ENCODE data around the gene NMBR.
"Not testable (repeated sequence)": the region's sequence is repeated elsewhere in the genome, so short reads cannot be mapped to it uniquely, and the experiment has no call there.

NMBR gene

DNA sequence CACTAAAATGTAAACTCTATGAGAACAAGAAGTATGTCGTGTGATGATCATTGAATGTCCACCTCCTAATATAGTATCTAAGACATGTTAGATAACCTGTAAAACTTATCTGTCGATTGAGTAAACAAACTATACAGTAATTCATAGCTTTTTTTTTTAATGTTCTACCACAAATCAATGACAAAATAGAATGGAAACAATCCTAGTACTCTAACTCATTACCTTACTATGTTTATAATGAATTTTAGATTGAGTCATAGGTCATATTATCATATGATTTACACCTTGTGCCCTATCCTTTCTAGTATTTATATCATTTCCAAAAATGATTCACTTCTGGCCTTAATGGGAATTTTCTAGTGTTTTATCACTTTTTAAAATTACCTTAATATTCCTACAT, 6.3 kb upstream of the NMBR start:
- DNase-seq: no peak

DNA sequence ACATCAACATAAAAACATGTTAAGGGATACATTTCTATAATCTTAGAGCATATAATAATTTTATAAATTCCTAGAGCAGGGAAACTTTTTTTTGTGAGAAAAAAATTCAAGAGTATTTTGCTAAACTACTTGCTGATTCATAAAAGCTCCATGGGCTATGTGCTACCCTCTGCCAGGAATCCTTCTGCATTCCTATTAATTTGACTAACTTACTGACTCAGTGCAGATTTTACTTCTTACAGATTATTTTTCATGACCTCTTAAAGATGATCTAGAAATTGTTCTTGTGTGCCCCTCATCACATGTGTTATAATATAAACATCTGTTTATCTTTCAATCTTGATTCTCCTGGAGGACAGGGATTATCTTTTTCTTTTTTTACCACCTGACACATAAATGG, 5.8 kb upstream of the NMBR start:
- DNase-seq: no peak

DNA sequence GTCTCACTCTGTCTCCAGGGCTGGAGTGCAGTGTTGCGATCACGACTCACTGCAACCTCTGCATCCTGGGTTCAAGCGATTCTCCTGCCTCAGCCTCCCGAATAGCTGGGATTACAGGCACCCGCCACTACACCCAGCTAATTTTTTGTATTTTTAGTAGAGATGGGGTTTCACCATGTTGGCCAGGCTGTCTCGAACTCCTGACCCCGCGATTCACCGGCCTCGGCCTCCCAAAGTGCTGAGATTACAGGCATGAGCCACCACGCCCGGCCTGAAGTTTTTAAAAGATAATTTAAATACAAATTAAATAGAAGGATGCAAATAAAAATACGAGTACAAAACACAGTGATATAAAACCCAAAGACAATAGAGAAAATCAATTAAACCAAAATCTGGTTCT, 5.4 kb downstream of the NMBR start:
- not testable (repeated sequence) for DNase-seq

DNA sequence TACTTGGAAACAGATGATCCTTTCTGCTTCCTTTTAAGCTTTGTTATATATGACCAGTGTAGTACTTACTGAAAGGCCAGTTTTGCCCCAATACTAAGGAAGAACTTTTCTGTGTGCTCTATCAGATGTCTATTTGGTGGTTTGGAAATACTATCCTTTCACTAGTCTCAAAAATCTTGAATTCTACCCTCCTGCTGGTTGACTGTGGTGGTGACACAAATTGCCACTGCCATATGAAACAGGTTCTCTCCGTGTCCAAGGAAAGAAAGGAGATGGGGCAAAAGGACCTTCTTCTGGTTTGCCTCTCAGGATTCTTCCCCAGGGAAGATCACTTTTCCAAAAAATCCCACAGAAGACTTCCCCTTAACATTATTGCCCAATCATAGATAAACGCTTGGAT, 8.0 kb downstream of the NMBR start:
- DNase-seq: no peak

DNA sequence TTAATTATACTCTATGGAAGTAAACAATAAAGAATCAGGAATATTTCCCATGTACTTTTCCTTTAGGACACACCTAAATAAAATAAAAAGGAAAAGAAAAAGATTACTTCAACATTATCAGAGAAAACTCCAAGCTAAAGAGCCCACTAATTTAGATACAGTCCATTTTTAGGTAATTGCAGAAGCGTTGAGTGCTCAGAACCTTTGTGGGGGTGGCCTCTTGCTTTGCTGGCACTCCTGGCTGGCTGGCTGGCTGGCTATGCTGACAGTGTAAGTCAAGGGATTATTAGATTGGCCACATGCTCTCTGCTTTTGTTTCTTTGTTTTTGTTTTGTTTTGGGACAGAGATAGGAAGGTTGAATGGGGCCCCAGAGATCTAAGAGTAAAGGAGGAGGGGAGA, 14.3 kb downstream of the NMBR start, which contains the start of gene GJE1:
GJE1 (plus strand) TSS at position 301 of the 400 bp plus-strand sequence. CDS start 234 bp downstream, outside the sequence.
- DNase-seq: no peak

DNA sequence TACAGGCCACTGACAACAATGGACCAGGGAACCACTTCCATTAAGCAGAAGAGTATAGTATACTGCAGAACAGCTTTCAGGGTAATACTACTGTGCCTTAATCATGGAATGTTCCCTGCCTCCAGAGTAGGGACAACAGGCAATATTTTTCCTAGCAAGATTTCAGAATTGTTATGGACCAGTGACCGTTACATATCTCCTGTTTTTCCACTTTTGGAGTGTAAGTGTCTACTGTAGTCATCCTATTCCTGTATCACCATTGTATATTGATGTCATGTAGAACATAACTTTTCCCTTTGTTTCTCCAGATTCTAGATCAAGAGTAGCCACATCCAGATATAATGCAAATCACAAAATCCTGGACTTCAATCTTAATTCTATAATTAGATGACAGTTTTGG, 16.1 kb downstream of the NMBR start:
- no peak for DNase-seq

DNA sequence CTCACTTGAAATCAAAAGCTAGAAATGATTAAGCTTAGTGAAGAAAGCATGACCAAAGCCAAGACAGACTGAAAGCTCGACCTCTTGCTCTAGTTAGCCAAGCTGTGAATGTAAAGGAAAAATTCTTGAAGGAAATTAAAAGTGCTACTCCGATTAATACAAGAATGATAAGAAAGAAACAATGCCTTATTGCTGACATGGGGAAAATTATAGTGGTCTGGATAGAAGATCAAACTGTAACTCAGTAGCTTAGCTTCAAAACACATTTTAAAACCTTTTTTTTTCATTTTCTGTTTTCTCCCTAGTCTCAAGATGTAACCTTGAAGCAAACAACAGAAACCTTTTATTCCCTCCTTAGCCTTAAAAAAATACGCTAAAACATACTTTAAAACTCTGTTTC, 25.6 kb downstream of the NMBR start:
- DNase-seq: no peak

DNA sequence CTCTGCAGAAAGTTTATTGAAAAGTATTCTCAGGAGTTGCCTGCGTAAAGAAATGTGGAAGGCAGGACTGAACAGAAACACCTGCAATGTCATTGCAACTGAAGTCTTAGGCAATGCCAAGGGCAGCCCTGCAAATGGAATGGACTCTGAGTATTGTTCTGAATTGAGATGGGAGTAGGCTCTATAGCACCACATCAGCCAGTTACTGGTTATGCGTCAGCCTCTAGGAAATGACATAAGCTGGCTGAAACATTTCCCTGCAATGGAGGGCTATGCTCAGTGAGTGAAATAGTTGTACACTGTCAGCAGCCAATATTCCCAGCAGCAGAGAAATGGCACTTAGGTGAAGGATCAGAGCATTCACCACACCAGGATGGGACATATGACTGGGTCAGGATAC, 28.0 kb downstream of the NMBR start:
- no peak for DNase-seq

DNA sequence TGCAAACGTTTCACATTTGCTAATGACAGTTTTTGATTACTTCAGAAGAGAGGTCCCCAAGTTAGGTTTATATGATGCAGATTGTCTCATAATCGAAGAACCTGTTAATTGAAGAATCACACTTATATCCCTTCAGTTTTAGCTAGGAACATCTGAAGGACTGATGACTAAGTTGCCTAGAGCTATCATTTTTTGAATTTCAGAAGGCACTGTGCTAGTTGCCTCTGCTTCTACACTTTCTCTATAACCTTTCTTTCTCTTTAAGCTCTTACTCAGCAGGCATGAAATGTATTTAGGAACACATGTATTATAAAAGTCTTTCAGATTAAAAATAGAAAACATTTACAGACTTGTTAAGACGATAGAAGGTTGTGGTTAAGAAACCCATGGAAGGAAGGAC, 28.6 kb downstream of the NMBR start:
- no peak for DNase-seq

DNA sequence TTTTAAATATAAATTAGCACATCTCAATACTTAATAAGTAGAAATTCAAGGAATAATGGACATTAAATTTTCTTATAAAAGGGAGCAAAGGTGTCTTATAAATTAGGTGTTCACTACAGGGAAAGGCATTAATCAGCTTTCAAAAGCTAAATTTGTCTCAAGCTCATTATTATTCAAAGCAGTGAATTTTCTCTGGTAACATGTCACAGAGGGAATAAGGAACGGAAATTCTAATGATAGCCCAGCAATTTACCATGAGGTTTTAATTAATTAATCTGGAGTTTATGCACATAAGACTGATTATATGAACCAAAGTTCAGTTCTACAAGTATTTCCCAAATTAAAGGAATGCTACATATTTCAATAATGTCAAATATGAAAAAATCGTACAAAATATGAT, 29.6 kb downstream of the NMBR start:
- DNase-seq: no peak

DNA sequence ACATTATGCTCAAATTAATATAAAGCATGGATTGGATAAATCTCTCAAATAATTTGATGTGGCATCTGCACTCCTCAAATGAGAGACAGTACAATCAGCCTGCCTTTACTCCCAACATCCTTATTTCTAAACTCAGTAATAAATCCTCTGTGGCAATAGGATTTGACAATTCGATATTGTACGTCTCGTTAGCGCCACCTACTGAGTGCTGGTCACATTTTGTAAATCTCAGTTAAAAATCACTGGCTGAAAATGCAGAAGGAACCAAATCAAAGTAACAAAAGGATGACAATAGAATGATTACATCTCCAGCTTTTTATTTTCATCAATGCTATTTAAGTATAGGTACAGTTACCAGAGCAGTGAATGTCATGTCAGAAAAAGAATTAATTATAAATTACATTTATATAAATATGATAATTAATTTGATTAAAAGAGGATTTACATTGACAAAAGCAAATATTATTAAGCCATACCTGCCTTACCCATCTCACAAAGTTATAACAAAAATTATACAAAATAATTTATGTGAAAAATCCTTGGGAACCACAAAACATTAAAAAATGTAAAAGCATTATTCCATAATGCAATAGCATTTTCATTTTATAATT, 34.4 kb downstream of the NMBR start:
- DNase-seq: peak; percentile 24

DNA sequence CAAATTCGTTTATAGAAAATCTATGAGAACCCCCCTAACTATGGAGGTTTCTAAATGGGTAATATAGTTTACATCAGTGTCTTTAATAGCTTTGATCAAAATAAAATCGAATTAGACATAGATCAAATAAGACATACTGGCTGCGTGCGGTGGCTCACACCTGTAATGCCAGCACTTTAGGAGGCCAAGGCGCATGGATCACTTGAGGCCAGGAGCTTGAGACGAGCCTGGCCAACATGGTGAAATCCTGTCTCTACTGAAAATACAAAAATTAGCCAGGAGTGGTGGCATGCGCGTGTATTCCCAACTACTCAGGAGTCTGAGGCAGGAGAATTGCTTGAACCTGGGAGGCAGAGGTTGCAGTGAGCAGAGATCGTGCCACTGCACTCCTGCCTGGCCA, 36.1 kb downstream of the NMBR start:
- not testable (repeated sequence) for DNase-seq

DNA sequence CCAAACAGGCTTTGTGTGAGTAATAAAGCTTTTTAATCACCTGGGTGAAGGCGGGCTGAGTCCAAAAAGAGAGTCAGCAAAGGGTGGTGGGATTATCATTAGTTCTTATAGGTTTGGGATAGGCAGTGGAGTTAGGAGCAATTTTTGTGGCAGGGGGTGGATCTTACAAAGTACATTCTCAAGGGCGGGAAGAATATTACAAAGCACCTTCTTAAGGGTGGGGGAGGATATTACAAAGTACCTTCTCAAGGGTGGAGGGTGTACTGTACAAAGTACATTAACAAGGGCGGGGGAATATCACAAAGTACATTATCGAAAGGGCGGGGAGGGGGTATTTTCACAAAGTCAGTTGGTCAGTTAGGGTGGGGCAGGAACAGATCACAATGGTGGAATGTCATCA, 42.1 kb downstream of the NMBR start:
- DNase-seq: not testable (repeated sequence)

DNA sequence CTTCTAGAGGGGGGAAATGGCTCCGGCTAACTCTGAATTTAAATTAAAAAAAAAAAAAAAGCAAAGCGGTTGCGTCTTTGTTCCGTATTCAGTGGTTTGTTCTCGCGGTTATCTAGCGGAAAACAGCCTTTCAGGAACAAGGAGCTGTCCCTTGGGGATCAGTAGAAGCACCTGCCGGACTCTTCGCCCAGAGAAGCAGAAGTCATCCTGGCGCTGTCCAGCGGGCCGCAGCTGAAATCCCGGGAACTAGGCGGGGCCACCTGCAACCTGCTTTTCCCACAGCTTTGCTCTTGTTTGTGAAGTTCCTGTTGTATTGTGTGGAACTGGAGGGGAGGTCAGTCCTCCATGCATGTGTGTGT, 58.1 kb downstream of the NMBR start:
- no peak for DNase-seq

DNA sequence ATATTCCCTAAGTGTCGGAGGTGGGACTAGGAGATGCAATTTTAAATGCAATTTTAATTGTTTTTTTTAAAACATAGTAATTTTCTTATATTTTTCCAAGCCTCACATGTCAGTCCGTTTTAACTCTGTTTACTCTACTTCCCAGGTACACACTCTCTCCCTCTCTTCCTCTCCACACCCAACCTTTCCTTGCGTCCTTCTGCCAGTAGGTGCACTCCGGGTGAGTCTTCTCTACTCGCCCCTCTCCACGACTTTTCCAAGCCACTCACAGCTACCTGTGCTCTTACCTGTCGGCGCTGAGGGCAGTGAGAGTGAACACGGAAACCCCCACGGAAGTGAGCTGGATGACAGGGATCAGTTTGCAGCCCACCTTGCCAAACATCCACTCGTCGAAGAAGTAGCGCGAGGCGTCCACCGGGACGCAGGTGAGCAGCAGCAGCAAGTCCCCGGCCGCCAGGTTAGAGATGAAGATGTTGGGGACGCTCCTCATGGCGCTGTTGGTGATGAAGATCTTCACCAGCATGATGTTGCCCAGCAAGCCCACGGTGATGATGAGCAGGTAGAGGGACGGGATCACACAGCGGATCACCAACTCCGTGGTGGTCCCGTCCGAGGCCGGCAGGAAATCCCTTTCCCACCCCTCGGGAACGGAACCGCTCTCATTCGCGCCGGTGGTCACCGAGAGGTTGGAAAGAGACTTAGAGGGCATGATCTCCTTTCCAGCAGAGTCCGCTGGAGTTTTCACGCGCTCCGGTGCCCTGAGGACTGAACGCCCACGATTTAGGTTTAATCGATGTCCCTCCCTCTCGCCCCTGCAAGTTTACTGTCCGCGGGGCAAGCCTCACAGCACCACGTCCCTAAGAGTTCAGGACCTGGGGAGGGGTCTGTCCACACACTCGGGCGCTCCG, 58.7 kb downstream of the NMBR start:
- no peak for DNase-seq

DNA sequence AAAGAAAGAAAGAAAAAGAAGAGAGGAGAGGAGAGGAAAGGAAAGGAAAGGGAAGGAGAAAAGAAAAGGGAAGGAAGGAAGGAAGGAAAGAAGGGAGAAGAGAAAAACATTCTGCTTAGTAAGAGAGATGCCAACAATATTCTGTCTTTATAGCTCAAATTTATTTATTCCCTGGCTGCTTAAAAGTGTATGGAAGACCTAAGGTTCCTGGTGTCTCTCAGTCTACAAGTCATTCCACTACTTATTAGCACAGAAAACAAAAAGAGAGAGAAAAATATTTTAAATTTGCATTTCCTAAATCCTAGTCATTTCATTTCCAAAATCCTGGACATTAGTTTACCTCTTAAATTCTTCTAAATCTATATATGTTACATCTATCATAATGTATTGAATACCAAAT, 67.8 kb downstream of the NMBR start:
- DNase-seq: no peak

DNA sequence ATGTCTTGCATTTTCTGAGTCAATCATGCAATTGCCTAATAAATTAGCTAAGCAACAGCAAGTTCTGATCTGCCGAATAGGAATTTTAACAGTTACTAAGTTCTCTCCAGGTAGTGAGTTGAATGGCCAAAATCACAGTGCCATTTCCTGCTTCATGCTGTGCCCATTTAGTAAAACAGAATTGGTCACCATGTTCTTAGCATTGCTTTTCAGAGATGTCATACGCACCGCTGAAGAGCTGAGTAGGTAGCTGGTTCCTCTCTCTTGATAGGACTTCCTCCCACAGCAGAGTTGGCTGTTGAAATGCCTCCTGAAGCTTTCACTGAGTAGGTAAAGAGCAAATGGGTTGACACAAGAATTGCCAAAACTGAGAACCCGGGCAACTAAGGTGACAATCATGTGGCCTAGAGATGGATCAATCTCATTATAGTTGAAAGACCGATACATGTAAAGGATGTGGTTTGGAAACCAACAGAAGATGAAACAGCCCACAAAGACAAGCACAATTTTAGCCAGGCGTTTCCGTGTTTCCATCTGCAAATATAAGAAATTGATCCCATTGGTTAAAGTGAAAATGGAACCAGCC, 71.3 kb downstream of the NMBR start:
- no peak for DNase-seq

DNA sequence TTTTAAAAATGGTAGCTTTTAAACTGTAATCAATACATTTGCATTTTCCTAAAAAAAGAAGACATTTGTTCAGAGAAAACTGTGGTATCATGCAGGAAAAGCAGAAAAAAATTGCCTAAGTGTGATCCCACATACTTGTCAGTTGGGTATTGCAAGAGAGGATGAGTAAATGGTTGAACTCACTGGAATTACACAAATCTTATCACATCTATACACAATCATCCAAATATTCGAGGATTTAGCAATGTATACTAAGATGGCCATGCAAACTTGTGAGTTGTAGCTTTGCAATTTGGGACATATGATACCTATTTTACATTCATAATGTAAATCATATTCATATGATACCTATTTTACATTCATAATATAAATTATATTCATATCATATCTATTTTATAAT, 72.4 kb downstream of the NMBR start:
- no peak for DNase-seq

DNA sequence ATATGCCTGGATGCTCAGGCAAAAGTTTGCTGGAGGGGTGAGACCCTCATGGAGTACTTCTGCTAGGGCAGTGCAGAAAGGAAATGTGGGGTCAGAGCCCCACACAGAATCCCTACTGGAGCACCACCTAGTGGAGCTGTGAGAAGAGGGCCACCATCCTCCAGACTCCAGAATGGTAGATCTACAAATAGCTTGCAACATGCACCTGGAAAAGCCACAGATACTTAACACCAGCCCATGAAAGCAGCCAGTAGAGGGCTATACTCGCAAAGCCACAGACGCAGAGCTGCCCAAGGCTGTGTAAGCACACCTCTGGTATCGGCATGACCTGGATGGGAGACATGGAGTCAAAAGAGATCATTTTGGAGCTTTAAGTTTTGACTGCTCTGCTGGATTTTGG, 74.9 kb downstream of the NMBR start:
- no peak for DNase-seq

DNA sequence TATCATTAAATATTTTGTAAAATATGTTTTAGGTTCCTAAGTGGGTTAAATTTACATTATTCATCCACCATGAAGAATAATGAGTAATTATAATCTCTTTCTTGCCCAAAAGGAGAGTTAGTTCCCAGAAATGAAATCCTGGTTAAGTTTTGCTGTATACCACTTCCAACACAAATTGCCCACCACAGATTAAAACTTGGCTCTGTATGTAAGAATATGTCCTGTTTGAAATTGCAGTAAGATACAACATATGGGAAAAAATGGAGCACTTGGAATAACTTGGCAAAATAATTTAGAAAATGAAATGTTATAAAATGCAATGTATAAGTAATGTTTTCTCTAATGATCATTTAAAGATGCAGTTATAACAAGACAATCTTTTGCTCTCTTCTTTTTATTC, 78.5 kb downstream of the NMBR start:
- no peak for DNase-seq

DNA sequence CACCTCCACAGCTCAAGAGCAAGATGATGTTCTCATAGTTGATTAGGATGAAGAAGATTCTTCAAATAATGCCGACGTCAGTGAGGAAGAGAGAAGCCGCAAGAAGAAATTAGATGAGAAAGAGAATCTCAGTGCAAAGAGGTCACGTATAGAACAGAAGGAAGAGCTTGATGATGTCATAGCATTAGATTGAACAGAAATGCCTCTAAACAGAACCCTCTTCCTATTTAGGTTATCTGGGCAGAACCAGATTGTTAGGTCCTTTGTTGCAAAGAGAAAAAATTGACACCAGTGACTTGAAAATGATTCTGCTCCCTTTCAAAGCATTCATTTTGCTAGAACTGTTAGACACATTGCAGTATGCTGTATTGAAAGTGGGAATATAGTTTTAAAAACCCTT, 84.1 kb downstream of the NMBR start:
- not testable (repeated sequence) for DNase-seq

DNA sequence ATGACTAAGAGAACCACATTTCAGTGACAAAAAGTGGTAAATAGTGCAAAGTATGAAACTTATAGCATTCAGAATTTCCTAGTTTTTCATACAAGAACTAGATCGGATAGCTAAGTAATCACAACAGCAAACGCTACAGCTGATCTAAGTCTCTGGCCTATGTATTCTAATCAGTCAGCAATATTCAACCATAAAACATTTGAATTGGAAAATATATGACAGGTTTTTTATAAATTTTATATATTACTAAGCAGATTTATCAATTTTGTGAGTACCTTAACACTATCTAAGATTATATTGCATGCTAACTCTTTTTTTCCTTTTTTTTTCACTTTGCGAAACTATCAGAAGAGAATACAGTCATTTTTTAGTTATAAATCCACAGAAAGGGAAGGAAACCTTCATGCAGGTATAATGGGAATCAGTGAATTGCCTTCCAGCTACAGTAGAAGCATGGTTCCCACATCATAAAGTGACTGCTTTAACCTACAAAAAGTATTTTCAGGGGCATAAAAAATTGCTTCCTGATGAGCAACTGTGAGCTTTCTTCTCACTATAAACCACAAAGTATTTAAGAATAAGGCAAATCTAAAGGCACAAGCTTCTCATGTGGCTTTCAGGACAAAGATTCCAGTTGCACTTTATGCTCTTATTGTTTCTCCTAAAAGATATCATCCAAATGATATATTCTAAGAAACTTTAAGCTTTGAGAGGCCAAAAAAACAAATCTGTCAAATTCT, 88.2 kb downstream of the NMBR start:
- DNase-seq: no peak

DNA sequence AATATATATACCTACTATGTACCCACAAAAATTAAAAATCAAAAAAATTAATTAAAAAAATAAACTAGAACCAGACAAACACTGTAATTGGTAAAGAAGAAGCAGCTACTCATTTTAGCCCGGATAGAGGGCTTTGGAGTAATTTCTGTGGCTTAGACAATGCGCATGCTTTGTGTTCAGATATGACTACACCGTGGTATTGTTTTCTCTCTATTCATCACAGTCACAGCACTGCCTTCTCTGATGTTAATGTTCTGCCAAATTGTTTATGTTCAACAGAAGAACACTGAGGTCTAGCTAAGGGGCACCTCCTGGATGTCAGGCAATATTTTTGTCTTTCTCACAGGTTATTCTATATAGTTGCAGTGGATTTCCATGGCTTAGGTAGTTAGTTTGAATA, 91.7 kb downstream of the NMBR start:
- no peak for DNase-seq

DNA sequence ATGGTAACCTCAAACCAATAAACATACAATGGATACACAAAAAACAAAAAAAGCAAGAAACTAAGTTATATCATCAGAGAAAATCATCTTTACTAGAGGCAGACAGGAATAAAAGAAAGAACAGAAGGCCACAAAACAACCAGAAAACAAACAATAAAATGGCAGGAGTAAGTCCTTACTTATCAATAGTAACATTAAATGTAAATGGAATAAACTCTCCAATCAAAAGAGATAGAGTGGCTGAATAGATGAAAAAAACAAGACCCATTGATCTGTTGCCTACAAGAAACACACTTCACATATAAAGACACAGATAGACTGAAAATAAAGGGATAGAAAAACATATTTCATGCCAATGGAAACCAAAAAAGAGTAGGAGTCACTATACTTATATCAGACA, 95.5 kb downstream of the NMBR start:
- DNase-seq: no peak
